Adrenal gland (tissue), 12 donors: ENCODE data around the gene GTF3C5. TPM values are rescaled to one million over a fixed set of nuclear protein-coding genes. Genes with fewer than 3 reads are reported as not detected.

ENCODE experiments used
- DNase-seq, 7 donors: peaks; one replicate each; pipeline ENCODE4 v3.0.0-alpha.2; 2019 to 2020
- H3K27ac ChIP-seq, 5 donors: fragments of 200-600 bp; sonication (generic) in 4 of 5; 1 replicate in 3 of 5; 2 replicates in 2 of 5; pipeline versions ENCODE4 v1.5.1 to v1.8.0; 2016 to 2020; ENCODE audit warnings: mild to moderate bottlenecking in 1 of 5
- H3K27me3 ChIP-seq: fragments of 200-600 bp; 2 replicates; pipeline ENCODE4 v1.8.0; 2021
- H3K36me3 ChIP-seq, 2 donors: fragments of 200-600 bp; replicated peaks in 1 of 2; 1 replicate in 1 of 2; 2 replicates in 1 of 2; pipeline versions ENCODE4 v1.5.1 to v1.8.0; 2018 to 2022
- H3K4me1 ChIP-seq, 2 donors: fragments of 200-600 bp; replicated peaks in 1 of 2; 1 replicate in 1 of 2; 2 replicates in 1 of 2; pipeline versions ENCODE4 v1.5.1 to v1.8.0; 2018 to 2021
- H3K4me3 ChIP-seq, 4 donors: fragments of 200-600 bp; sonication (generic) in 3 of 4; one replicate each; pipeline ENCODE4 v1.5.1; 2016 to 2018
- H3K9me3 ChIP-seq, 3 donors: fragments of 200-600 bp; sonication (generic) in 1 of 3; replicated peaks in 1 of 3; 1 replicate in 2 of 3; 2 replicates in 1 of 3; pipeline versions ENCODE4 v1.5.1 to v1.8.0; 2016 to 2021
- CTCF ChIP-seq, 6 experiments: fragments of 450-650 bp in 4 of 6; fragments of 200-600 bp in 2 of 6; sonication (generic) in 1 of 6; IDR thresholded peaks; 1 replicate in 5 of 6; 2 replicates in 1 of 6; pipeline versions ENCODE4 v1.5.1 to v1.8.0; 2016 to 2021; ENCODE audit warnings: antibody characterized with exemption in 6 of 6, mild to moderate bottlenecking in 2 of 6, moderate library complexity in 1 of 6
- POLR2A ChIP-seq, 2 donors: fragments of 450-650 bp; IDR thresholded peaks; one replicate each; pipeline ENCODE4 v1.6.1; 2017; ENCODE audit warnings: antibody characterized with exemption in 2 of 2, mild to moderate bottlenecking in 2 of 2, moderate library complexity in 1 of 2
- WGBS, 4 donors: extraction: QIAGEN DNeasy Blood & Tissue Kit in 2 of 4; methylation state at CpG; one replicate each; pipeline versions ENCODE4 v1.1.5 to v1.1.7; 2013 to 2017; 5-methylcytosine and 5-hydroxymethylcytosine counted together
- intact Hi-C, 2 donors: fragments of 100-400 bp; cut with DNase I; formaldehyde crosslinking; loops; one replicate each; pipeline versions ENCODE4 v1.14.1 to v1.15.0; 2022 to 2023
- polyA plus RNA-seq, 3 donors: library from polyadenylated mRNA; stranded (reverse); fragments of 200-250 nt in 2 of 3; fragments of 350-450 nt in 1 of 3; fragmentation: Illumina TruSeq in 1 of 3; extraction: RNeasy Lipid Tissue Mini Kit (QIAGEN cat#74804) in 1 of 3; gene quantifications; one replicate each; pipeline ENCODE4 v1.2.3, GENCODE V29; 2013 to 2014
- total RNA-seq, 9 donors: library from RNA; depleted of rRNA in 4 of 9; stranded (reverse); fragments of >200 nt in 4 of 9; fragments of 120-200 nt in 1 of 9; fragmentation: NEBNext Ultra II Directional in 1 of 9; extraction: Animal tissue kit (Norgen Biotek cat#: 25700) in 1 of 9; gene quantifications; one replicate each; pipeline versions ENCODE4 v1.1.0 to v1.2.4, GENCODE V29; 2013 to 2023
- donor health status: healthy with polysubstance abuse.
- donor health status: Bipolar disorder and iron deficiency.
- donor health status: DM: yes; HTN: yes; CAD: no.
- donor health status: DM: no; HTN: no; CAD: no.
- donor health status: DM: no; HTN: no; CAD: no.
- donor health status: DM: yes; HTN: yes; CAD: no.

Gene GTF3C5
- total and polyA plus RNA-seq, 12 donors: 43.9 to 139 (median 61.5) TPM

GRCh38 chr9:132983491-132984201 lies 47.2 kb upstream of the GTF3C5 start:
- no peak for DNase-seq
- WGBS, 4 donors: 76 to 81% (median 77%) methylated on average over 10 to 11 of the region's 11 CpGs
- Histone ChIP-seq H3K4me1 (peaks cover 0 to 5% of the 10 kb centered on the region in 2 donors), H3K36me3 (no peaks in the 10 kb centered on the region), H3K27me3 (peaks cover 9% of the 10 kb centered on the region), H3K4me3 (no peak overlapping the region), H3K9me3 (no peaks in the 10 kb centered on the region), H3K27ac (no peak overlapping the region)
- intact Hi-C loops: no loop called here
- TF ChIP-seq CTCF (IDR thresholded peaks at IDR 0.05) (no peak), POLR2A (IDR thresholded peaks at IDR 0.05) (no peak)

- no peak for DNase-seq
- H3K27me3 ChIP-seq: peaks cover 5% of the 10 kb centered on the region
Observed at GRCh38 chr9:132984202-132985070, 46.4 kb upstream of the GTF3C5 start.

GRCh38 chr9:132985071-132985350 lies 45.8 kb upstream of the GTF3C5 start:
- H3K27me3 ChIP-seq: peaks cover 5% of the 10 kb centered on the region
- no peaks in the 10 kb centered on the region for H3K9me3 ChIP-seq
- H3K4me3 ChIP-seq: no peak overlapping the region
- no peaks in the 10 kb centered on the region for H3K36me3 ChIP-seq
- WGBS, 4 donors: 52 to 92% (median 65%) methylated on average over 4 of the region's 4 CpGs; no CpG with 5 or more reads in 1 of the 4 donors
- DNase-seq: no peak
- no peak for TF ChIP-seq POLR2A (IDR thresholded peaks at IDR 0.05)
- TF ChIP-seq CTCF (IDR thresholded peaks at IDR 0.05): no peak
- no peak overlapping the region for H3K27ac ChIP-seq
- H3K4me1 ChIP-seq: peaks cover 0 to 5% of the 10 kb centered on the region in 2 donors
- intact Hi-C loops: no loop called here

More at GRCh38 chr9:132984202-132985070, 46.4 kb upstream of the GTF3C5 start:
- Histone ChIP-seq H3K9me3 (no peaks in the 10 kb centered on the region), H3K36me3 (no peaks in the 10 kb centered on the region), H3K4me3 (no peak overlapping the region), H3K4me1 (peaks cover 0 to 5% of the 10 kb centered on the region in 2 donors), H3K27ac (no peak overlapping the region)
- WGBS, 4 donors: 24 to 35% (median 30%) methylated on average over 12 to 20 of the region's 20 CpGs
- TF ChIP-seq POLR2A (IDR thresholded peaks at IDR 0.05): no peak
- TF ChIP-seq CTCF (IDR thresholded peaks at IDR 0.05): no peak
- intact Hi-C loops: no loop called here

- TF ChIP-seq CTCF (IDR thresholded peaks at IDR 0.05): no peak
- no peak for TF ChIP-seq POLR2A (IDR thresholded peaks at IDR 0.05)
- no peak for DNase-seq
- Histone ChIP-seq H3K27ac (no peak overlapping the region), H3K4me3 (no peak overlapping the region), H3K36me3 (no peaks in the 10 kb centered on the region), H3K9me3 (no peaks in the 10 kb centered on the region), H3K4me1 (peaks cover 0 to 5% of the 10 kb centered on the region in 2 donors), H3K27me3 (peaks cover 5% of the 10 kb centered on the region)
- 81 to 86% (median 82%) methylated on average over 8 of the region's 8 CpGs; no CpG with 5 or more reads in 1 of the 4 donors for WGBS, 4 donors
- intact Hi-C loops: no loop called here
Observed at GRCh38 chr9:132985489-132985888, 45.3 kb upstream of the GTF3C5 start.
